Stimulated activated CD8-positive, alpha-beta memory T cell treated with anti-CD3 and anti-CD28 coated beads, Interleukin-15, amount 100 ng/mL, for 1 hour (primary cell): ENCODE results near the gene UVRAG.

ENCODE experiments used
- DNase-seq: peaks from one replicate; pipeline ENCODE4 v3.0.0-alpha.2; 2020; ENCODE audit warnings: low read depth

The UVRAG gene

GRCh38 chr11:75809991-75810390, 5.0 kb upstream of the UVRAG start:
- no peak for DNase-seq

GRCh38 chr11:75810637-75811390, 4.2 kb upstream of the UVRAG start:
- no peak for DNase-seq

- DNase-seq: no peak
Observed at GRCh38 chr11:75811485-75811884, 3.5 kb upstream of the UVRAG start.

GRCh38 chr11:75812542-75813040, 2.4 kb upstream of the UVRAG start:
- DNase-seq: no peak

- no peak for DNase-seq
Observed at GRCh38 chr11:75813124-75813523, 1.9 kb upstream of the UVRAG start.

- no peak for DNase-seq
Observed at GRCh38 chr11:75813622-75814039, 1.4 kb upstream of the UVRAG start.

GRCh38 chr11:75814363-75814676, 690 bp upstream of the UVRAG start:
- no peak for DNase-seq

- no peak for DNase-seq
Observed at GRCh38 chr11:75815345-75816168, 547 bp downstream of the UVRAG start.

- DNase-seq: no peak
Observed at GRCh38 chr11:75816561-75817239, 1.7 kb downstream of the UVRAG start.

GRCh38 chr11:75820645-75821044, 5.6 kb downstream of the UVRAG start:
- no peak for DNase-seq

- no peak for DNase-seq
Observed at GRCh38 chr11:75821202-75821601, 6.2 kb downstream of the UVRAG start.

GRCh38 chr11:75822541-75822940, 7.5 kb downstream of the UVRAG start:
- DNase-seq: no peak

GRCh38 chr11:75823415-75823814, 8.4 kb downstream of the UVRAG start:
- no peak for DNase-seq

GRCh38 chr11:75823946-75824345, 8.9 kb downstream of the UVRAG start:
- DNase-seq: no peak

- no peak for DNase-seq
Observed at GRCh38 chr11:75826461-75827230, 11.6 kb downstream of the UVRAG start.

- no peak for DNase-seq
Observed at GRCh38 chr11:75827562-75827961, 12.6 kb downstream of the UVRAG start.

GRCh38 chr11:75831915-75832502, 17.0 kb downstream of the UVRAG start:
- no peak for DNase-seq

- no peak for DNase-seq
Observed at GRCh38 chr11:75834728-75835127, 19.7 kb downstream of the UVRAG start.

- no peak for DNase-seq
Observed at GRCh38 chr11:75836417-75836816, 21.4 kb downstream of the UVRAG start.

GRCh38 chr11:75839851-75840250, 24.8 kb downstream of the UVRAG start:
- no peak for DNase-seq

GRCh38 chr11:75840522-75840921, 25.5 kb downstream of the UVRAG start:
- no peak for DNase-seq

GRCh38 chr11:75841739-75842138, 26.7 kb downstream of the UVRAG start:
- no peak for DNase-seq
